Hepatocyte (in vitro differentiated cells): ENCODE results near the gene DNAAF1. TPM values are rescaled to one million over a fixed set of nuclear protein-coding genes. Genes with fewer than 3 reads are reported as not detected.

ENCODE experiments used
- DNase-seq: peaks from one replicate; pipeline ENCODE4 v3.0.0-alpha.2; 2016; ENCODE audit warnings: low spot score
- H2AFZ ChIP-seq: fragments of 200-600 bp; sonication (generic); 2 replicates; pipeline ENCODE4 v1.6.0; 2016; ENCODE audit warnings: antibody characterized with exemption, mild to moderate bottlenecking
- H3K27ac ChIP-seq: fragments of 200-600 bp; sonication (generic); 2 replicates; pipeline ENCODE4 v1.5.1; 2016; ENCODE audit warnings: mild to moderate bottlenecking
- H3K27me3 ChIP-seq: fragments of 200-600 bp; sonication (generic); 2 replicates; pipeline ENCODE4 v1.6.1; 2016
- H3K36me3 ChIP-seq: fragments of 200-600 bp; sonication (generic); replicated peaks from 2 replicates; pipeline ENCODE4 v1.5.1; 2016; ENCODE audit warnings: low read depth; ENCODE audit not compliant: insufficient read depth
- H3K4me1 ChIP-seq: fragments of 200-600 bp; sonication (generic); 2 replicates; pipeline ENCODE4 v1.5.1; 2016; ENCODE audit warnings: mild to moderate bottlenecking, moderate library complexity; ENCODE audit not compliant: insufficient read depth
- H3K4me2 ChIP-seq: fragments of 200-600 bp; sonication (generic); 2 replicates; pipeline ENCODE4 v1.6.0; 2016
- H3K4me3 ChIP-seq: fragments of 200-600 bp; sonication (generic); 2 replicates; pipeline ENCODE4 v1.5.1; 2016; ENCODE audit warnings: mild to moderate bottlenecking
- H3K79me2 ChIP-seq: fragments of 200-600 bp; sonication (generic); 2 replicates; pipeline ENCODE4 v1.6.0; 2017; ENCODE audit warnings: mild to moderate bottlenecking
- H3K9me2 ChIP-seq: fragments of 200-600 bp; sonication (generic); replicated peaks from 2 replicates; pipeline ENCODE4 v1.6.0; 2017; ENCODE audit warnings: mild to moderate bottlenecking; ENCODE audit not compliant: insufficient read depth
- H3K9me3 ChIP-seq: fragments of 200-600 bp; sonication (generic); 2 replicates; pipeline ENCODE4 v1.5.1; 2016; ENCODE audit warnings: low read depth, mild to moderate bottlenecking
- H4K20me1 ChIP-seq: fragments of 200-600 bp; sonication (generic); 2 replicates; pipeline ENCODE4 v1.6.0; 2016; ENCODE audit warnings: mild to moderate bottlenecking; ENCODE audit not compliant: insufficient read depth, poor library complexity, severe bottlenecking
- EZH2 ChIP-seq: fragments of 200-600 bp; sonication (generic); IDR thresholded peaks from 2 replicates; pipeline ENCODE4 v1.6.1; 2016; ENCODE audit warnings: antibody characterized with exemption, mild to moderate bottlenecking, borderline replicate concordance
- EZH2phosphoT487 ChIP-seq: fragments of 200-600 bp; sonication (generic); IDR thresholded peaks from one replicate; pipeline ENCODE4 v1.6.1; 2018; ENCODE audit warnings: antibody characterized with exemption, mild to moderate bottlenecking, low read depth, moderate library complexity; ENCODE audit not compliant: unreplicated experiment, severe bottlenecking
- WGBS: methylation state at CpG from one replicate; pipeline ENCODE4 v1.1.6; 2016; ENCODE audit warnings: low lambda C conversion rate; ENCODE audit errors: missing lambda C conversion rate; 5-methylcytosine and 5-hydroxymethylcytosine counted together
- polyA plus RNA-seq: library from polyadenylated mRNA; unstranded; fragments of >200 nt; fragmentation: Nextera tagmentation; extraction: Ambion mirVana; gene quantifications from 2 replicates; pipeline ENCODE4 v1.2.1, GENCODE V29; 2016
- total RNA-seq: library from RNA; depleted of rRNA; stranded (reverse); fragments of >200 nt; gene quantifications from 2 replicates; pipeline ENCODE4 v1.2.3, GENCODE V29; 2014
- TF ChIP-seq, protein P1 (sequence below): fragments of 200-600 bp; sonication (generic); IDR thresholded peaks from 2 replicates; pipeline ENCODE4 v1.5.1; 2016; ENCODE audit warnings: antibody characterized with exemption, mild to moderate bottlenecking; ENCODE audit not compliant: poor library complexity

DNAAF1 gene
- total and polyA plus RNA-seq, 2 experiments from 2014 or later: 0.13 to 0.31 TPM

DNA sequence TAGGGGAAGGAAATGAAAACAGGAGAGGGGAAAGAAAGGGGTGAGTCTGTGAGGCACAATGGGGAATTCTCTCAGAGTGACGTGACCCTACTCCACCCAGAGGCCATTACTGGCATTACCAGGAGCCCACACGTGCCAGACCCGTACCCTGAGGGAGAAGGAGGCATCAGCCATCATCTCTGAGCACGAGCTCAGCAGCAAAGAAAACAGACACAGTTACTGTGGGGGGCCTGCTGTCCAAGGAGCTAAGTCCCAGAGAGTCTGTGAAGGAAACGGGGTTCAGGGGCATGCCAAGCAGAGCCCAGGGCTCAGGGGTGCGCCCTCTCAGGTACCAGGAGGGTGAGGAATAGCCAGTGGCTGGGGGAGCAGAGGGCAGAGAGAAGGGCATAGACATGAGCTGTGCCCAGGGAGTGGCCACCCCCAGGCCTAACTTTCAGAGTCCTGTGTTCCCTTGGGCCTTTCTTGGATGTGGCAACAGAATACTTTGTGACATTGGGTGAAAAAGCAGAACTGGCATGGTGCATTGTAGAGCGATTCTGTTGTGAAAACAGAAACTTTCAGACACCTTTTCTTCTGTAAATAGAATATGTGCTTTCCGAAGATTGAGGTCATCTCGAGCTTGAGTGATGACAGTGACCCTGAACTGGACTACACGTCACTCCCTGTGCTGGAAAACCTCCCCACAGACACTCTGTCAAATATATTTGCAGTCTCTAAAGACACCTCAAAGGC, 30.4 kb downstream of the DNAAF1 start:
- no peaks in the 10 kb centered on the region for H3K9me3 ChIP-seq
- H3K27me3 ChIP-seq: no peaks in the 10 kb centered on the region
- no peak overlapping the region for H3K4me2 ChIP-seq
- no peak overlapping the region for H3K4me3 ChIP-seq
- WGBS: 44% methylated on average over 10 of the region's 10 CpGs
- no peaks in the 10 kb centered on the region for H3K79me2 ChIP-seq
- no peaks in the 10 kb centered on the region for H3K36me3 ChIP-seq
- H3K9me2 ChIP-seq: no peaks in the 10 kb centered on the region
- H2AFZ ChIP-seq: no peak overlapping the region
- no peak overlapping the region for H3K27ac ChIP-seq
- H4K20me1 ChIP-seq: no peaks in the 10 kb centered on the region
- DNase-seq: peak; percentile 80
- H3K4me1 ChIP-seq: peaks cover 15% of the 10 kb centered on the region
- TF ChIP-seq, protein P1, sequence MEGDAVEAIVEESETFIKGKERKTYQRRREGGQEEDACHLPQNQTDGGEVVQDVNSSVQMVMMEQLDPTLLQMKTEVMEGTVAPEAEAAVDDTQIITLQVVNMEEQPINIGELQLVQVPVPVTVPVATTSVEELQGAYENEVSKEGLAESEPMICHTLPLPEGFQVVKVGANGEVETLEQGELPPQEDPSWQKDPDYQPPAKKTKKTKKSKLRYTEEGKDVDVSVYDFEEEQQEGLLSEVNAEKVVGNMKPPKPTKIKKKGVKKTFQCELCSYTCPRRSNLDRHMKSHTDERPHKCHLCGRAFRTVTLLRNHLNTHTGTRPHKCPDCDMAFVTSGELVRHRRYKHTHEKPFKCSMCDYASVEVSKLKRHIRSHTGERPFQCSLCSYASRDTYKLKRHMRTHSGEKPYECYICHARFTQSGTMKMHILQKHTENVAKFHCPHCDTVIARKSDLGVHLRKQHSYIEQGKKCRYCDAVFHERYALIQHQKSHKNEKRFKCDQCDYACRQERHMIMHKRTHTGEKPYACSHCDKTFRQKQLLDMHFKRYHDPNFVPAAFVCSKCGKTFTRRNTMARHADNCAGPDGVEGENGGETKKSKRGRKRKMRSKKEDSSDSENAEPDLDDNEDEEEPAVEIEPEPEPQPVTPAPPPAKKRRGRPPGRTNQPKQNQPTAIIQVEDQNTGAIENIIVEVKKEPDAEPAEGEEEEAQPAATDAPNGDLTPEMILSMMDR: peak; percentile 65
- no peak for TF ChIP-seq EZH2

- no peak overlapping the region for H2AFZ ChIP-seq
- no peaks in the 10 kb centered on the region for H3K36me3 ChIP-seq
- no peaks in the 10 kb centered on the region for H3K9me2 ChIP-seq
These were observed 31.3 kb downstream of the DNAAF1 start for GRCh38 chr16:84176192-84177053.

DNA sequence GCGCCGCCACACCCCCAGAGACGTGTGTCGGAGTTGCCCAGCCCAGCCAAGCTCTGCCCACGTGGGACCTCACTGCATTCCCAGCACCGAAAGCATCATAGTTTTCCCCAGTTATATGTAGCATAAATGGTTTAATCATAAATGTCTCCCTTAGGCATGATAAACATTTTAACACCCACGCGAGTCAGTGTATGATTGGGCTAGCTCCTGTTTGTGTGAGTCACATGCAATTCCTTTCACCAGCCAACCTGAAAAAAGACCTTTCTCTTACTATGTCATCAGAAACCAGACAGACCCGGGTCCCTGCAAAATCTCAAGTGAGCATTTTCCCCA, 32.6 kb downstream of the DNAAF1 start:
- no peaks in the 10 kb centered on the region for H3K9me3 ChIP-seq
- H3K4me1 ChIP-seq: peaks cover 15% of the 10 kb centered on the region
- H3K79me2 ChIP-seq: no peaks in the 10 kb centered on the region
- H3K4me2 ChIP-seq: no peak overlapping the region
- no peaks in the 10 kb centered on the region for H3K9me2 ChIP-seq
- no peak overlapping the region for H2AFZ ChIP-seq
- no peak overlapping the region for H3K4me3 ChIP-seq
- no peaks in the 10 kb centered on the region for H4K20me1 ChIP-seq
- no peaks in the 10 kb centered on the region for H3K36me3 ChIP-seq
- no peak for DNase-seq
- WGBS: 77% methylated on average over 9 of the region's 9 CpGs
- no peaks in the 10 kb centered on the region for H3K27me3 ChIP-seq
- TF ChIP-seq, protein P1: no peak
- no peak for TF ChIP-seq EZH2
- H3K27ac ChIP-seq: peak overlapping the region; percentile 76

More at GRCh38 chr16:84176192-84177053, 31.3 kb downstream of the DNAAF1 start:
- H3K27me3 ChIP-seq: no peaks in the 10 kb centered on the region
- peaks cover 15% of the 10 kb centered on the region for H3K4me1 ChIP-seq
- TF ChIP-seq EZH2phosphoT487: no peak
- TF ChIP-seq, protein P1: no peak
- no peak for TF ChIP-seq EZH2
- H3K9me3 ChIP-seq: no peaks in the 10 kb centered on the region
- H3K27ac ChIP-seq: peak overlapping the region; percentile 42
- peak; percentile 8 for DNase-seq
- WGBS: 79% methylated on average over 18 of the region's 18 CpGs
- H4K20me1 ChIP-seq: no peaks in the 10 kb centered on the region
- peak overlapping the region; percentile 12 for H3K4me2 ChIP-seq
- H3K4me3 ChIP-seq: no peak overlapping the region
- H3K79me2 ChIP-seq: no peaks in the 10 kb centered on the region
